HAP-1 (cell line): ENCODE results near the gene CYB5R4.

Experiments
- DNase-seq, 2 experiments: peaks; one replicate each; pipeline ENCODE4 v3.0.0-alpha.2; 2016 to 2020; ENCODE audit warnings: low spot score in 2 of 2
- H3K27me3 ChIP-seq: fragments of 250-450 bp; sonication (Bioruptor Pico); 2 replicates; pipeline ENCODE4 v1.5.1; 2020; ENCODE audit warnings: low read depth, mild to moderate bottlenecking, moderate library complexity
- H3K36me3 ChIP-seq: fragments of 250-450 bp; sonication (Bioruptor Pico); replicated peaks from 2 replicates; pipeline ENCODE4 v1.5.1; 2020; ENCODE audit warnings: mild to moderate bottlenecking
- H3K4me1 ChIP-seq: fragments of 250-450 bp; sonication (Bioruptor Pico); 2 replicates; pipeline ENCODE4 v1.5.1; 2020; ENCODE audit warnings: mild to moderate bottlenecking
- H3K4me3 ChIP-seq: fragments of 250-450 bp; sonication (Bioruptor Pico); 2 replicates; pipeline ENCODE4 v1.5.1; 2020; ENCODE audit warnings: mild to moderate bottlenecking, moderate library complexity
- H3K9me3 ChIP-seq: fragments of 250-450 bp; sonication (Bioruptor Pico); 2 replicates; pipeline ENCODE4 v1.5.1; 2020; ENCODE audit warnings: mild to moderate bottlenecking, moderate library complexity
- in situ Hi-C: fragments of 300-500 bp; cut with MboI; formaldehyde crosslinking; loops from 3 replicates; pipeline ENCODE4 v1.14.3; 2020; ENCODE audit warnings: low sequenced_read_pairs, inconsistent platforms, mixed read lengths

CYB5R4 gene

GRCh38 chr6:83859410-83860358 is at the start of gene CYB5R4:
Gene CYB5R4 (plus strand): TSS chr6:83859689. CDS start chr6:83859783, 94 bp downstream.
- in situ Hi-C loops = no loop called here
- DNase-seq = peak; percentile 90 to 96
- peaks cover 7% of the 10 kb centered on the region for H3K27me3 ChIP-seq
- H3K36me3 ChIP-seq = no peaks in the 10 kb centered on the region
- peaks cover 10% of the 10 kb centered on the region for H3K4me1 ChIP-seq
- H3K9me3 ChIP-seq = no peaks in the 10 kb centered on the region
- H3K4me3 ChIP-seq = peak within 1 kb of the TSS; percentile 76

GRCh38 chr6:83812595-83812994 is 46.9 kb upstream of the CYB5R4 start:
- Histone ChIP-seq H3K36me3 (no peaks in the 10 kb centered on the region), H3K4me1 (no peaks in the 10 kb centered on the region), H3K9me3 (no peaks in the 10 kb centered on the region), H3K27me3 (peaks cover 2% of the 10 kb centered on the region; the same call in 1 of the 2 replicates), H3K4me3 (no peak overlapping the region)
- no peak for DNase-seq
- in situ Hi-C loops = no loop called here

- in situ Hi-C loops = no loop called here
- H3K36me3 ChIP-seq = no peaks in the 10 kb centered on the region
- H3K4me3 ChIP-seq = no peak overlapping the region
- H3K4me1 ChIP-seq = no peaks in the 10 kb centered on the region
- H3K9me3 ChIP-seq = no peaks in the 10 kb centered on the region
- no peak for DNase-seq
- no peaks in the 10 kb centered on the region for H3K27me3 ChIP-seq
Measured at GRCh38 chr6:83815631-83816272, 43.7 kb upstream of the CYB5R4 start.

GRCh38 chr6:83822629-83823169 is 36.8 kb upstream of the CYB5R4 start:
- DNase-seq = no peak
- Histone ChIP-seq H3K9me3 (no peaks in the 10 kb centered on the region), H3K36me3 (no peaks in the 10 kb centered on the region), H3K4me3 (no peak overlapping the region), H3K4me1 (no peaks in the 10 kb centered on the region), H3K27me3 (peaks cover 5% of the 10 kb centered on the region)
- in situ Hi-C loops = no loop called here

GRCh38 chr6:83824388-83824801 is 35.1 kb upstream of the CYB5R4 start:
- no peak overlapping the region for H3K4me3 ChIP-seq
- peaks cover 5% of the 10 kb centered on the region for H3K27me3 ChIP-seq
- in situ Hi-C loops = no loop called here
- H3K36me3 ChIP-seq = no peaks in the 10 kb centered on the region
- DNase-seq = no peak
- no peaks in the 10 kb centered on the region for H3K9me3 ChIP-seq
- H3K4me1 ChIP-seq = no peaks in the 10 kb centered on the region

- DNase-seq = no peak
- in situ Hi-C loops = no loop called here
- H3K36me3 ChIP-seq = no peaks in the 10 kb centered on the region
- peaks cover 5% of the 10 kb centered on the region for H3K27me3 ChIP-seq
- no peaks in the 10 kb centered on the region for H3K9me3 ChIP-seq
- H3K4me1 ChIP-seq = no peaks in the 10 kb centered on the region
- no peak overlapping the region for H3K4me3 ChIP-seq
Measured at GRCh38 chr6:83824831-83825230, 34.7 kb upstream of the CYB5R4 start.

- in situ Hi-C loops = no loop called here
- H3K4me3 ChIP-seq = no peak overlapping the region
- H3K27me3 ChIP-seq = peaks cover 5% of the 10 kb centered on the region
- H3K9me3 ChIP-seq = no peaks in the 10 kb centered on the region
- DNase-seq = no peak
- no peaks in the 10 kb centered on the region for H3K4me1 ChIP-seq
- no peaks in the 10 kb centered on the region for H3K36me3 ChIP-seq
Measured at GRCh38 chr6:83827050-83827449, 32.4 kb upstream of the CYB5R4 start.

GRCh38 chr6:83838727-83839126 is 20.8 kb upstream of the CYB5R4 start:
- Histone ChIP-seq H3K36me3 (no peaks in the 10 kb centered on the region), H3K9me3 (no peaks in the 10 kb centered on the region), H3K4me3 (no peak overlapping the region), H3K4me1 (no peaks in the 10 kb centered on the region), H3K27me3 (no peaks in the 10 kb centered on the region)
- no peak for DNase-seq
- in situ Hi-C loops = no loop called here

- H3K4me1 ChIP-seq = no peaks in the 10 kb centered on the region
- no peaks in the 10 kb centered on the region for H3K9me3 ChIP-seq
- peaks cover 6% of the 10 kb centered on the region; the same call in 1 of the 2 replicates for H3K27me3 ChIP-seq
- DNase-seq = no peak
- in situ Hi-C loops = no loop called here
- H3K4me3 ChIP-seq = no peak overlapping the region
- H3K36me3 ChIP-seq = no peaks in the 10 kb centered on the region
Measured at GRCh38 chr6:83844170-83844569, 15.3 kb upstream of the CYB5R4 start.

GRCh38 chr6:83846291-83846690 is 13.2 kb upstream of the CYB5R4 start:
- Histone ChIP-seq H3K36me3 (no peaks in the 10 kb centered on the region), H3K4me3 (no peak overlapping the region), H3K9me3 (no peaks in the 10 kb centered on the region), H3K4me1 (no peaks in the 10 kb centered on the region), H3K27me3 (peaks cover 12% of the 10 kb centered on the region)
- in situ Hi-C loops = no loop called here
- DNase-seq = no peak

- DNase-seq = no peak
- Histone ChIP-seq H3K36me3 (no peaks in the 10 kb centered on the region), H3K27me3 (peaks cover 17% of the 10 kb centered on the region), H3K4me3 (no peak overlapping the region), H3K9me3 (no peaks in the 10 kb centered on the region), H3K4me1 (no peaks in the 10 kb centered on the region)
- in situ Hi-C loops = no loop called here
Measured at GRCh38 chr6:83847179-83847578, 12.3 kb upstream of the CYB5R4 start.

GRCh38 chr6:83849127-83849526 is 10.4 kb upstream of the CYB5R4 start:
- no peak for DNase-seq
- H3K4me3 ChIP-seq = no peak overlapping the region
- in situ Hi-C loops = no loop called here
- H3K27me3 ChIP-seq = peaks cover 33% of the 10 kb centered on the region
- H3K4me1 ChIP-seq = no peaks in the 10 kb centered on the region
- no peaks in the 10 kb centered on the region for H3K36me3 ChIP-seq
- H3K9me3 ChIP-seq = no peaks in the 10 kb centered on the region

GRCh38 chr6:83849610-83850009 is 9.9 kb upstream of the CYB5R4 start:
- in situ Hi-C loops = no loop called here
- no peaks in the 10 kb centered on the region for H3K9me3 ChIP-seq
- H3K27me3 ChIP-seq = peaks cover 38% of the 10 kb centered on the region
- H3K4me3 ChIP-seq = no peak overlapping the region
- no peaks in the 10 kb centered on the region for H3K4me1 ChIP-seq
- no peaks in the 10 kb centered on the region for H3K36me3 ChIP-seq
- DNase-seq = no peak
